Fibroblast of lung (primary cell): ENCODE results near the gene CPT1A. TPM values are rescaled to one million over a fixed set of nuclear protein-coding genes. Genes with fewer than 3 reads are reported as not detected.

Experiments
- DNase-seq, 2 donors: peaks; one replicate each; pipeline versions ENCODE4 v3.0.0 to v3.0.0-alpha.2; 2010; ENCODE audit warnings: low read depth in 2 of 2
- H2AFZ ChIP-seq: 2 replicates; pipeline ENCODE4 v1.5.1; 2012; ENCODE audit warnings: low read length, control low read depth, inconsistent platforms
- H3K27ac ChIP-seq: 2 replicates; pipeline ENCODE4 v1.5.1; 2011; ENCODE audit warnings: low read length, control low read depth; ENCODE audit not compliant: insufficient read depth
- H3K27me3 ChIP-seq: 2 replicates; pipeline ENCODE4 v1.5.1; 2011; ENCODE audit warnings: mild to moderate bottlenecking, low read length; ENCODE audit not compliant: control insufficient read depth, insufficient read depth
- H3K36me3 ChIP-seq: 2 replicates; pipeline ENCODE4 v1.5.1; 2011; ENCODE audit warnings: low read length; ENCODE audit not compliant: control insufficient read depth, insufficient read depth
- H3K4me1 ChIP-seq: 2 replicates; pipeline ENCODE4 v1.5.1; 2011; ENCODE audit warnings: low read length; ENCODE audit not compliant: control insufficient read depth, insufficient read depth; ENCODE audit errors: extremely low read depth
- H3K4me2 ChIP-seq: 2 replicates; pipeline ENCODE4 v1.5.1; 2011; ENCODE audit warnings: low read length, control low read depth; ENCODE audit not compliant: insufficient read depth; ENCODE audit errors: extremely low read depth
- H3K4me3 ChIP-seq, 4 experiments: fragments of 200-600 bp in 1 of 4; sonication (generic) in 1 of 4; replicated peaks in 1 of 4; 2 replicates each; pipeline ENCODE4 v1.5.1; 2011 to 2016; ENCODE audit warnings: low read length in 4 of 4, low read depth in 3 of 4, mild to moderate bottlenecking in 3 of 4, control low read depth in 2 of 4, inconsistent platforms in 1 of 4, mixed read lengths in 1 of 4; ENCODE audit not compliant: insufficient read depth in 1 of 4; ENCODE audit errors: control extremely low read depth in 1 of 4
- H3K79me2 ChIP-seq: 2 replicates; pipeline ENCODE4 v1.5.1; 2012; ENCODE audit warnings: mild to moderate bottlenecking, low read length, inconsistent platforms; ENCODE audit not compliant: control insufficient read depth, insufficient read depth
- H3K9ac ChIP-seq: 2 replicates; pipeline ENCODE4 v1.5.1; 2011; ENCODE audit warnings: mild to moderate bottlenecking, low read length, control low read depth; ENCODE audit not compliant: insufficient read depth
- H3K9me3 ChIP-seq: 2 replicates; pipeline ENCODE4 v1.5.1; 2012; ENCODE audit warnings: low read depth, low read length; ENCODE audit not compliant: control insufficient read depth, insufficient read depth
- H4K20me1 ChIP-seq: 2 replicates; pipeline ENCODE4 v1.5.1; 2011; ENCODE audit warnings: low read length; ENCODE audit not compliant: control insufficient read depth, insufficient read depth; ENCODE audit errors: extremely low read depth
- CTCF ChIP-seq, 2 donors: IDR thresholded peaks in 1 of 2; conservative IDR thresholded peaks in 1 of 2; 1 replicate in 1 of 2; 2 replicates in 1 of 2; pipeline ENCODE4 v1.5.1; 2011 to 2012; ENCODE audit warnings: low read length in 2 of 2, control low read depth in 1 of 2, inconsistent platforms in 1 of 2, low read depth in 1 of 2, mild to moderate bottlenecking in 1 of 2
- EZH2 ChIP-seq: IDR thresholded peaks from 2 replicates; pipeline ENCODE4 v1.5.1; 2012; ENCODE audit warnings: low read length, control low read depth, mild to moderate bottlenecking; ENCODE audit errors: missing control alignments
- polyA plus RNA-seq, 2 donors: library from polyadenylated mRNA; depleted of rRNA in 1 of 2; stranded (reverse) in 1 of 2; unstranded in 1 of 2; fragments of >200 nt; gene quantifications; 2 replicates each; pipeline ENCODE4 v1.2.1, GENCODE V29; 2011 to 2012; ENCODE audit warnings: missing spikeins in 1 of 2
- total RNA-seq: library from RNA; depleted of rRNA; stranded (reverse); fragments of >200 nt; gene quantifications from 2 replicates; pipeline ENCODE4 v1.2.1, GENCODE V29; 2014

The CPT1A gene
- total and polyA plus RNA-seq, 2 donors (not counting 1 experiment from before 2014, with no cell fraction given) = 29.5 to 45.2 TPM

DNA sequence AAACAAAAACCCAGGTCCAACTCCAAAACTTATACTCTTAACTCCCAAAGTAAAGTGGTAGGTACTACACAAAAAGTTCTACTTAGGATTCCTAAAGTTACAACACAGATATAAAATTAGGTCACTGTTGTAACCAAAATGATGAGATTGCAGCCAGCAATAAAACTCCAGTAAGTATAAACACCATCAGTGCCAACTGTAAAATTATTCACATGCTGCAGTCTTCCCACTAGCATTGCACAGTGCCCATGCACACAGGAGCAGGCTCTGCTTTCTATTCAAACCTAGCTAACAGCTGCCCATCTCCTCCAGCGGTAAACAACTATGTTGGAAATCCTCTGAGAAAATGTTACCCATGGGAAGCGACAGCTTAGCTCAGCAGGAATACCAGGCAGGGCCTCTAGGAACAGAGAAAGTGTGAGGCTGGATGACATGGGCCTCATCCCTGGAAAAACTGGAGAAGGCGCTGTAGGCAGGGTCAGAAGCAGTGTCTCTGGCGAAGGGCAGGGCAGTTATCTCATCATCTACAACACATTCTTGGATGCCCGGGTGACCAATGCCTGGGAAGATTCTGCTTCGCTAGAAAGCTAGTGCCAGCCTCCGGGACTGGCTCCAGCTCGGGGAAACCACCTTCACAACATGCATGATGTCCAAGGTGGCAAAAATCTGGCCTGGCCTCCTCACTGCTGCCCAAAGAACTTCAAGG lies 9.1 kb downstream of the CPT1A start:
- Histone ChIP-seq H3K27me3 (no peaks in the 10 kb centered on the region), H3K36me3 (peaks cover 9% of the 10 kb centered on the region), H2AFZ (no peak overlapping the region), H3K4me2 (no peak overlapping the region), H3K9ac (no peak overlapping the region), H3K9me3 (no peaks in the 10 kb centered on the region), H3K4me3 (no peak overlapping the region), H3K79me2 (peaks cover 50% of the 10 kb centered on the region), H3K27ac (no peak overlapping the region), H4K20me1 (peaks cover 3% of the 10 kb centered on the region), H3K4me1 (peaks cover 2% of the 10 kb centered on the region)
- TF ChIP-seq EZH2 (no peak), CTCF (conservative IDR thresholded peaks at IDR 0.05 in 1 of 2, IDR thresholded peaks at IDR 0.05 in 1 of 2; ENCODE audit: low read depth in 1 of 2, low read length in 2 of 2) (no peak)
- no peak for DNase-seq

GRCh38 chr11:68831124-68831523 lies 10.6 kb downstream of the CPT1A start:
- H4K20me1 ChIP-seq = peaks cover 3% of the 10 kb centered on the region
- H3K9ac ChIP-seq = no peak overlapping the region
- TF ChIP-seq CTCF (conservative IDR thresholded peaks at IDR 0.05 in 1 of 2, IDR thresholded peaks at IDR 0.05 in 1 of 2; ENCODE audit: low read depth in 1 of 2, low read length in 2 of 2) (no peak), EZH2 (no peak)
- H3K9me3 ChIP-seq = no peaks in the 10 kb centered on the region
- H3K4me2 ChIP-seq = no peak overlapping the region
- no peaks in the 10 kb centered on the region for H3K27me3 ChIP-seq
- H2AFZ ChIP-seq = no peak overlapping the region
- DNase-seq = no peak
- no peak overlapping the region for H3K27ac ChIP-seq
- H3K4me1 ChIP-seq = peaks cover 2% of the 10 kb centered on the region
- H3K4me3 ChIP-seq = no peak overlapping the region
- H3K36me3 ChIP-seq = peaks cover 8% of the 10 kb centered on the region
- H3K79me2 ChIP-seq = peaks cover 38% of the 10 kb centered on the region

DNA sequence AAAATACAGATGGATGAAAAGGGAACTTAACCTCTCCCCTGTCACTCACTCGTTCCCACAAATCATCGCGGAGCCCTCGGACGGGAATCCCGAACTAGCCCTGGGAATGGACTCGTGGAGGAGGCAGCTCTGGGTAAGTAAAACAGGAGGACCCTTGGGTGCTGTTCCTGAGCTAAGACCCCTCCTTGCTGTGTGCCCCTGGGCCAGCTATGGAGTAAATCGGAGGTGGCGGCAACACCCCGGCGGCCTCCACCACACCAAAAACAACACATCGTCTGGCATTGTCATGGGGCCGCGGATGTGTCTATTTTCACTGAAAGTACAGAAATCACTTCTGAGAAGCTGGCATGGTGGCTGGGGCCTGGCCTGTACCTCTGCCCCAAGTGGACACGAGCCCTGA lies 12.1 kb downstream of the CPT1A start:
- Histone ChIP-seq H3K27me3 (no peaks in the 10 kb centered on the region), H3K4me1 (peaks cover 2% of the 10 kb centered on the region), H3K79me2 (peaks cover 29% of the 10 kb centered on the region), H3K9me3 (no peaks in the 10 kb centered on the region), H3K4me2 (no peak overlapping the region), H4K20me1 (peaks cover 3% of the 10 kb centered on the region), H2AFZ (no peak overlapping the region), H3K4me3 (no peak overlapping the region), H3K27ac (no peak overlapping the region), H3K36me3 (peaks cover 8% of the 10 kb centered on the region), H3K9ac (no peak overlapping the region)
- TF ChIP-seq CTCF (conservative IDR thresholded peaks at IDR 0.05 in 1 of 2, IDR thresholded peaks at IDR 0.05 in 1 of 2; ENCODE audit: low read depth in 1 of 2, low read length in 2 of 2) (no peak), EZH2 (no peak)
- DNase-seq = no peak
